Spleen (tissue), 11 donors: ENCODE measurements around the gene ARFGEF3. TPM values are rescaled to one million over a fixed set of nuclear protein-coding genes. Genes with fewer than 3 reads are reported as not detected.

Source experiments
- DNase-seq: peaks from one replicate; pipeline ENCODE4 v3.0.0-alpha.2; 2020
- H3K27ac ChIP-seq, 8 donors: fragments of 200-600 bp; sonication (generic) in 7 of 8; 1 replicate in 4 of 8; 2 replicates in 4 of 8; pipeline versions ENCODE4 v1.5.0 to v1.8.0; 2016 to 2021; ENCODE audit warnings: inconsistent platforms in 4 of 8, mild to moderate bottlenecking in 4 of 8, moderate library complexity in 1 of 8
- H3K27me3 ChIP-seq, 7 donors: fragments of 200-600 bp; sonication (generic) in 6 of 7; replicated peaks in 1 of 7; 1 replicate in 4 of 7; 2 replicates in 3 of 7; pipeline versions ENCODE4 v1.5.0 to v1.8.0; 2016 to 2021; ENCODE audit warnings: inconsistent platforms in 3 of 7, mild to moderate bottlenecking in 1 of 7
- H3K36me3 ChIP-seq, 6 donors: fragments of 200-600 bp; sonication (generic) in 5 of 6; 1 replicate in 4 of 6; 2 replicates in 2 of 6; pipeline versions ENCODE4 v1.5.0 to v1.8.0; 2016 to 2021; ENCODE audit warnings: inconsistent platforms in 2 of 6
- H3K4me1 ChIP-seq, 6 donors: fragments of 200-600 bp; sonication (generic) in 5 of 6; 1 replicate in 3 of 6; 2 replicates in 3 of 6; pipeline versions ENCODE4 v1.5.0 to v1.8.0; 2016 to 2021; ENCODE audit warnings: inconsistent platforms in 3 of 6
- H3K4me3 ChIP-seq, 8 donors: fragments of 200-600 bp; sonication (generic) in 7 of 8; 1 replicate in 4 of 8; 2 replicates in 4 of 8; pipeline versions ENCODE4 v1.5.0 to v1.8.0; 2016 to 2021; ENCODE audit warnings: inconsistent platforms in 4 of 8, mild to moderate bottlenecking in 4 of 8, moderate library complexity in 2 of 8
- H3K9me3 ChIP-seq, 8 donors: fragments of 200-600 bp; sonication (generic) in 7 of 8; 1 replicate in 4 of 8; 2 replicates in 4 of 8; pipeline versions ENCODE4 v1.5.0 to v1.8.0; 2016 to 2021; ENCODE audit warnings: inconsistent platforms in 4 of 8
- CTCF ChIP-seq, 11 experiments: fragments of 200-600 bp in 7 of 11; fragments of 450-650 bp in 4 of 11; sonication (generic) in 4 of 11; IDR thresholded peaks in 8 of 11; conservative IDR thresholded peaks in 3 of 11; 1 replicate in 7 of 11; 2 replicates in 4 of 11; pipeline versions ENCODE4 v1.4.0 to v1.8.0; 2016 to 2021; ENCODE audit warnings: antibody characterized with exemption in 11 of 11, inconsistent platforms in 4 of 11, mild to moderate bottlenecking in 1 of 11
- POLR2A ChIP-seq, 3 donors: fragments of 450-650 bp; IDR thresholded peaks; one replicate each; pipeline ENCODE4 v1.5.1; 2017; ENCODE audit warnings: antibody characterized with exemption in 3 of 3, mild to moderate bottlenecking in 1 of 3
- POLR2AphosphoS5 ChIP-seq, 3 donors: sonication (generic); formaldehyde crosslinking; IDR thresholded peaks; one replicate each; pipeline ENCODE4 v1.5.1; 2017; ENCODE audit warnings: antibody characterized with exemption in 3 of 3
- WGBS, 5 donors: extraction: QIAGEN DNeasy Blood & Tissue Kit in 3 of 5; methylation state at CpG; one replicate each; pipeline versions ENCODE4 v1.1.5 to v1.1.7; 2013 to 2018; 5-methylcytosine and 5-hydroxymethylcytosine counted together
- intact Hi-C: fragments of 100-400 bp; cut with DNase I; formaldehyde crosslinking; loops from one replicate; pipeline ENCODE4 v1.15.0; 2023; ENCODE audit warnings: low total_unique reads
- polyA plus RNA-seq, 3 donors: library from polyadenylated mRNA; stranded (reverse); fragments of 200-250 nt; gene quantifications; one replicate each; pipeline ENCODE4 v1.2.1, GENCODE V29; 2013
- total RNA-seq, 7 donors: library from RNA; depleted of rRNA in 3 of 7; stranded (reverse); fragments of >200 nt in 3 of 7; fragmentation: NEBNext Ultra II Directional in 4 of 7; extraction: Animal tissue kit (Norgen Biotek cat#: 25700) in 4 of 7; gene quantifications; one replicate each; pipeline versions ENCODE4 v1.1.0 to v1.2.1, GENCODE V29; 2016 to 2021
- donor health status: healthy with polysubstance abuse.
- donor health status: DM: no; HTN: no; CAD: no; lungs with moderate emphysema.
- donor health status: DM: no; HTN: no; CAD: no.
- donor health status: Bipolar disorder and iron deficiency.
- donor health status: healthy.
- donor health status: DM: no; HTN: no; CAD: no.
- donor health status: DM: yes; HTN: yes; CAD: no.

ARFGEF3 gene
- total and polyA plus RNA-seq, 10 donors, result 0.09 to 3.1 (median 1.7) TPM

- intact Hi-C loops, result no loop called here
- no peak overlapping the region for H3K4me3 ChIP-seq
- 93 to 95% (median 94%) methylated on average over 4 of the region's 4 CpGs for WGBS, 5 donors
- no peaks in the 10 kb centered on the region for H3K4me1 ChIP-seq
- DNase-seq, result no peak
- H3K36me3 ChIP-seq, result no peaks in the 10 kb centered on the region
- TF ChIP-seq POLR2A (IDR thresholded peaks at IDR 0.05) (no peak), CTCF (IDR thresholded peaks at IDR 0.05 in 8 of 11, conservative IDR thresholded peaks at IDR 0.05 in 3 of 11) (no peak), POLR2AphosphoS5 (IDR thresholded peaks at IDR 0.05) (no peak)
- H3K27ac ChIP-seq, result no peak overlapping the region
- H3K27me3 ChIP-seq, result peaks cover 0 to 14% (median 0%) of the 10 kb centered on the region in 7 donors
- no peaks in the 10 kb centered on the region for H3K9me3 ChIP-seq
Measured at GRCh38 chr6:138201836-138202235, 40.1 kb downstream of the ARFGEF3 start.

- Histone ChIP-seq H3K9me3 (no peaks in the 10 kb centered on the region), H3K4me3 (no peak overlapping the region), H3K27ac (no peak overlapping the region), H3K36me3 (no peaks in the 10 kb centered on the region), H3K4me1 (no peaks in the 10 kb centered on the region), H3K27me3 (peaks cover 0 to 14% (median 0%) of the 10 kb centered on the region in 7 donors)
- intact Hi-C loops, result no loop called here
- no peak for DNase-seq
- no peak for TF ChIP-seq POLR2A (IDR thresholded peaks at IDR 0.05)
- TF ChIP-seq CTCF (IDR thresholded peaks at IDR 0.05 in 8 of 11, conservative IDR thresholded peaks at IDR 0.05 in 3 of 11), result no peak
- no peak for TF ChIP-seq POLR2AphosphoS5 (IDR thresholded peaks at IDR 0.05)
- WGBS, 5 donors, result 82 to 98% (median 92%) methylated on average over 2 of the region's 2 CpGs
Measured at GRCh38 chr6:138203315-138203714, 41.6 kb downstream of the ARFGEF3 start.

- no peak overlapping the region for H3K27ac ChIP-seq
- H3K4me3 ChIP-seq, result no peak overlapping the region
- peaks cover 0 to 17% (median 0%) of the 10 kb centered on the region in 7 donors for H3K27me3 ChIP-seq
- H3K9me3 ChIP-seq, result no peaks in the 10 kb centered on the region
- no peak for DNase-seq
- no peaks in the 10 kb centered on the region for H3K4me1 ChIP-seq
- no peak for TF ChIP-seq POLR2AphosphoS5 (IDR thresholded peaks at IDR 0.05)
- TF ChIP-seq POLR2A (IDR thresholded peaks at IDR 0.05), result no peak
- TF ChIP-seq CTCF (IDR thresholded peaks at IDR 0.05 in 8 of 11, conservative IDR thresholded peaks at IDR 0.05 in 3 of 11), result no peak
- H3K36me3 ChIP-seq, result no peaks in the 10 kb centered on the region
- intact Hi-C loops, result no loop called here
Measured at GRCh38 chr6:138204303-138204702, 42.6 kb downstream of the ARFGEF3 start.

- TF ChIP-seq POLR2AphosphoS5 (IDR thresholded peaks at IDR 0.05) (no peak), CTCF (IDR thresholded peaks at IDR 0.05 in 8 of 11, conservative IDR thresholded peaks at IDR 0.05 in 3 of 11) (no peak), POLR2A (IDR thresholded peaks at IDR 0.05) (no peak)
- H3K4me3 ChIP-seq, result no peak overlapping the region
- intact Hi-C loops, result no loop called here
- no peak for DNase-seq
- no peaks in the 10 kb centered on the region for H3K4me1 ChIP-seq
- WGBS, 5 donors, result 83 to 95% (median 87%) methylated on average over 4 of the region's 4 CpGs
- no peak overlapping the region for H3K27ac ChIP-seq
- peaks cover 0 to 17% (median 0%) of the 10 kb centered on the region in 7 donors for H3K27me3 ChIP-seq
- H3K9me3 ChIP-seq, result no peaks in the 10 kb centered on the region
- H3K36me3 ChIP-seq, result no peaks in the 10 kb centered on the region
Measured at GRCh38 chr6:138204792-138205384, 43.1 kb downstream of the ARFGEF3 start.
